Mesangial cell (primary cell): Measurements from ENCODE around the gene SEC23A. TPM values are rescaled to one million over a fixed set of nuclear protein-coding genes. Genes with fewer than 3 reads are reported as not detected.

Experiments used
- total RNA-seq: library from RNA; depleted of rRNA; stranded (reverse); fragments of >200 nt; gene quantifications from 2 replicates; pipeline ENCODE4 v1.2.3, GENCODE V29; 2015

Gene SEC23A
- 138 and 166 TPM in 2 replicates for total RNA-seq

DNA sequence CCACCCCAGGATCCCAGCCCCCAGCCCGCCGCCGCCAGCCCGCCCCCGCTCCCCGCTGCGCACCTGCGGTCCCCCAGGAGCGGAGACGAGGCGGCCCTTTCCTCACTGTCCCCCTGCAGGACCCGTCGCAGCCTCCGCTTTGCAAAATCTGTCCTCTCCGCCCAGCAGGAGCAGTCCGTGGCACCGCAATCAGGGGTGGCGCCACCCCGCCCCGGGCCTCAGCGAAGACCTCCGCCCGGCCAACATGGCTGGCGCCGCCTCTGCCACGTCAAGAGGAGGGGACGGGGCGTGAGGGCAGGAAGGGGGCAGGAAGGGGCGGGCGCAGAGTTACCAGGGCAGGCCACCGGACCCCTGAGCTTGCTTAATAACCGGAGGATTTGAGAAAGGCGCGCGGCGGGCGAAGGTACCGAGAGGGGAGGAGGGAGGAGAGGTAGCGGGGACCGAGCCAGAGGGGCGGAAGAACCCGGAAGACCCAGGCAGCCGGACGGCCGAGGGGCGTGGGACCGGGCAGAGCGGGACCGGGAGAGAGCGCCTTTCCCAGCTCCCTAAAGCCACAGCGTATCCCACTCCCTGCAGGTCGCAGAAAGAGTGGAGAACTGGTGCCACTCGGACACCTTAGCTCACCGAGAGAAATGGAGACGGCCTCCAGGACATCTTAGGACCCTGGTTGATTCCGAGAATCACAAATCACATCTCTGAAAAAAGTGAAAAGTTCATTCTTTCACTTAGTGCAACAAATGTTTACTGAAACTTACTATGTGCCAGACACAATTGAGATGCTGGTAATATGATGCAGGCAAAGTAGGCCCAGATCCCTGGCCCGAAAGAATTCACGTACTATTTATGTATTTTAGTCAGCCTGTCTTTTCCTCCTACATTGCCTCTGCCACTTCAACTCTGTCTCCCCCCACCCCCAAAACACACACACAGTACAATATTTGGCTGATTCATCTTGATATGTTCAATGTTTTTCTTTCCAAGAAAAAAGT, at the start of gene SEC23A:
Gene SEC23A (minus strand): TSS at position 267 of the 989 bp plus-strand sequence. CDS start 7,117 bp downstream, outside the sequence.

DNA sequence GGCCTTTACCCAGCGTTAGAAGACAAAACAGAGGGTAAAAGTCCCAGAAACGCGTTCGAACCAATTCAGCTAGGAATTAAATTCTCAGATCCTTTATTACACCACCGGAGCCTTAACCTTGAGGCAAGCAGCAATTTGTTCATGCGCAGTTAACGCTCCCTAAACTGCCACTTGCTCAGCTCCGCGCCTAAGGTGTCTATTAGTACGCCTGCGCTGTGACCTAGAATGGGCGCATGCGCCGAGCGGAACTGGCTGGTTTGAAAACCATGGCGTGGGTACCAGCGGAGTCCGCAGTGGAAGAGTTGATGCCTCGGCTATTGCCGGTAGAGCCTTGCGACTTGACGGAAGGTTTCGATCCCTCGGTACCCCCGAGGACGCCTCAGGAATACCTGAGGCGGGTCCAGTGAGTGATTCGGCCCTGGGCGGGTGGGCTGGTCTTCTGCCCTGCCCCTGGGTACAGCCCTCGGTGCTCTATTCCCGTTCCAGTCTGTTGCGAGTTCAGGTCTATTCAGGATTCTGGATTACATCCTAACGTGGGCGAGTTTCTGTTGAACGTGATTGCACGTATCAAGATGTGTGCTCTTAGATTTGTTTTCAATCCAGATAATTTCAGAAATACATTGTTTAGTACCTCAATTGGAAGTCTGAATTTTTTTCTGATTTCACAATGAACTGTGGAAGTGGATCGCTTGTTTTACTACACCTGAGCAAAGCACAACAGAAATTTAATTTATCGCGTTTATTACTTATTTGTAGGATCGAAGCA, 11.2 kb upstream of the SEC23A start, which contains the start of gene GEMIN2:
Gene GEMIN2 (plus strand): TSS at position 251 of the 766 bp plus-strand sequence. CDS start 16 bp downstream, at position 267.

Other genes with a start within 250 kb of the SEC23A start
- 17.7 and 40.1 TPM in 2 replicates for gene GEMIN2, start 11.1 kb upstream of the SEC23A start, total RNA-seq
- gene TRAPPC6B, start 67.1 kb upstream of the SEC23A start, total RNA-seq, result 15.6 and 16.5 TPM in 2 replicates
- 4.4 and 10.1 TPM in 2 replicates for gene PNN, start 72.0 kb upstream of the SEC23A start, total RNA-seq
- 5.5 and 10.4 TPM in 2 replicates for gene MIA2, start 130.7 kb upstream of the SEC23A start, total RNA-seq